ENCODE results near the gene FBXO31. TPM values are rescaled to one million over a fixed set of nuclear protein-coding genes. Genes with fewer than 3 reads are reported as not detected.

The FBXO31 gene
- total and polyA plus RNA-seq, 2 of the 13 experiments (the other 11 are each of a cell fraction or from before 2014, with no cell fraction given), result 92.4 to 101 TPM

- Histone ChIP-seq H3K4me1 (ENCODE audit: insufficient read depth, low read length) (peaks cover 60% of the 10 kb centered on the region), H3K9me3 (ENCODE audit: low read length) (no peaks in the 10 kb centered on the region), H3K27ac (ENCODE audit: extremely low read length, insufficient read depth, low read length) (peak overlapping the region; percentile 83), H3K4me2 (ENCODE audit: low read depth, low read length) (peak overlapping the region; percentile 86), H3K79me2 (ENCODE audit: insufficient read depth, low read length) (peaks cover 17% of the 10 kb centered on the region), H3K36me3 (replicated peaks in 1 of 2; ENCODE audit: control insufficient read depth in 1 of 2, insufficient read depth in 2 of 2, low read length in 2 of 2) (no peaks in the 10 kb centered on the region), H2AFZ (ENCODE audit: low read length) (no peak overlapping the region), H3K9ac (ENCODE audit: insufficient read depth, low read depth, low read length) (peak overlapping the region; percentile 67), H3K27me3 (ENCODE audit: control insufficient read depth in 1 of 2, insufficient read depth in 2 of 2, low read length in 2 of 2) (no peaks in the 10 kb centered on the region; a peak in 1 of 5 replicates), H4K20me1 (ENCODE audit: insufficient read depth, low read length) (peaks cover 5% of the 10 kb centered on the region; the same call in 1 of the 2 replicates), H3K4me3 (replicated peaks in 1 of 3; ENCODE audit: insufficient read depth in 1 of 3, low read depth in 2 of 3, low read length in 3 of 3) (peak overlapping the region; percentile 17 to 56 (median 35); a peak in 5 of 6 replicates)
- ATAC-seq (peak; percentile 76), DNase-seq (ENCODE audit: low spot score) (peak; percentile 100), FAIRE-seq (peak; percentile 97)
- POLR2A ChIA-PET, result interaction anchor here (0.7 to 4.2 kb wide), 24 partner anchors 8 to 1121 kb away, joined by 3 to 62 read pairs (median 4); partner anchors contain the start of gene C16orf95
- in situ Hi-C loops (cut with HindIII; ENCODE audit: extremely low pct_ligation_motif_present, low pct_unique_long_range_greater_than_20kb), result loop anchor here (25.0 kb wide), 1 partner anchor 474 kb away; the partner anchor contains the start of gene SLC7A5
- TSS peak; percentile 53 for BruUV-seq (replicated peaks)
- WGBS (ENCODE audit: low lambda C conversion rate), result 7% methylated on average over 18 of the region's 18 CpGs
- intact Hi-C loops (cut with micrococcal nuclease; ENCODE audit: unreplicated experiment), result loop anchor here (10.0 kb wide), 2 partner anchors 97 to 467 kb away; no protein-coding TSS in a partner anchor
- CTCF ChIA-PET (ENCODE audit: low intra/inter-chr PET ratio, low total read pairs), result no interaction called here
- TF ChIP-seq TBP (CRISPR knock-in tag; IDR thresholded peaks at IDR 0.05) (no peak), THYN1 (CRISPR knock-in tag; IDR thresholded peaks at IDR 0.05; ENCODE audit: borderline replicate concordance, low read depth) (no peak), LBX2 (CRISPR knock-in tag; IDR thresholded peaks at IDR 0.05; ENCODE audit: borderline replicate concordance) (no peak), EHMT2 (IDR thresholded peaks at IDR 0.05; ENCODE audit: borderline replicate concordance, low read depth, low read length) (no peak), SOX6 (IDR thresholded peaks at IDR 0.05) (no peak), SOX6 (CRISPR knock-in tag; IDR thresholded peaks at IDR 0.05) (peak; percentile 83), ATF7-NPFF (CRISPR knock-in tag; IDR thresholded peaks at IDR 0.05; ENCODE audit: low read depth) (peak; percentile 60; the same call in 1 of the 2 replicates), ZNF253 (CRISPR knock-in tag; IDR thresholded peaks at IDR 0.05; ENCODE audit: borderline replicate concordance) (no peak), HMGA1 (CRISPR knock-in tag; conservative IDR thresholded peaks at IDR 0.05) (no peak), MTERF4 (CRISPR knock-in tag; IDR thresholded peaks at IDR 0.05) (no peak; the same call in 1 of the 2 replicates), CREM (IDR thresholded peaks at IDR 0.05) (peak; percentile 97), CREM (CRISPR knock-in tag; IDR thresholded peaks at IDR 0.05) (no peak), MTA3 (CRISPR knock-in tag; IDR thresholded peaks at IDR 0.05) (no peak), KDM6A (CRISPR knock-in tag; IDR thresholded peaks at IDR 0.05; ENCODE audit: low read depth) (no peak), ZNF737 (CRISPR knock-in tag; IDR thresholded peaks at IDR 0.05; ENCODE audit: borderline replicate concordance) (no peak), CAMTA2 (CRISPR knock-in tag; IDR thresholded peaks at IDR 0.05; ENCODE audit: borderline replicate concordance) (no peak), IKZF5 (CRISPR knock-in tag; IDR thresholded peaks at IDR 0.05) (peak; percentile 95), ZNF34 (CRISPR knock-in tag; IDR thresholded peaks at IDR 0.05; ENCODE audit: borderline replicate concordance) (no peak), ZNF501 (CRISPR knock-in tag; IDR thresholded peaks at IDR 0.05) (peak; percentile 64), ZNF780A (CRISPR knock-in tag; IDR thresholded peaks at IDR 0.05) (no peak)
- TF ChIP-seq, protein P1, sequence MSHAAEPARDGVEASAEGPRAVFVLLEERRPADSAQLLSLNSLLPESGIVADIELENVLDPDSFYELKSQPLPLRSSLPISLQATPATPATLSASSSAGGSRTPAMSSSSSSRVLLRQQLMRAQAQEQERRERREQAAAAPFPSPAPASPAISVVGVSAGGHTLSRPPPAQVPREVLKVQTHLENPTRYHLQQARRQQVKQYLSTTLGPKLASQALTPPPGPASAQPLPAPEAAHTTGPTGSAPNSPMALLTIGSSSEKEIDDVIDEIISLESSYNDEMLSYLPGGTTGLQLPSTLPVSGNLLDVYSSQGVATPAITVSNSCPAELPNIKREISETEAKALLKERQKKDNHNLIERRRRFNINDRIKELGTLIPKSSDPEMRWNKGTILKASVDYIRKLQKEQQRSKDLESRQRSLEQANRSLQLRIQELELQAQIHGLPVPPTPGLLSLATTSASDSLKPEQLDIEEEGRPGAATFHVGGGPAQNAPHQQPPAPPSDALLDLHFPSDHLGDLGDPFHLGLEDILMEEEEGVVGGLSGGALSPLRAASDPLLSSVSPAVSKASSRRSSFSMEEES (CRISPR knock-in tag; IDR thresholded peaks at IDR 0.05), result peak; percentile 96
Observed at GRCh38 chr16:87387942-87388817, 4.6 kb upstream of the FBXO31 start.

Measured in HepG2 (cell line).